ENCODE data around the gene TRABD. TPM values are rescaled to one million over a fixed set of nuclear protein-coding genes. Genes with fewer than 3 reads are reported as not detected.
A peak's percentile ranks its signal among the peaks of the same experiment; 100 is the strongest.

TRABD gene
- total RNA-seq, 2 donors from 2014 or later: 12.3 to 20.0 TPM

GRCh38 chr22:50218153-50218995, 32.7 kb downstream of the TRABD start:
- Histone ChIP-seq H3K36me3 (peaks cover 86% of the 10 kb centered on the region), H3K4me3 (no peak overlapping the region), H3K4me1 (peaks cover 0 to 4% of the 10 kb centered on the region in 2 donors), H3K27me3 (no peaks in the 10 kb centered on the region), H3K27ac (no peak overlapping the region), H3K9me3 (no peaks in the 10 kb centered on the region)
- no peak for DNase-seq (ENCODE audit: low spot score)
- no peak for TF ChIP-seq CTCF (IDR thresholded peaks at IDR 0.05)

- H3K9me3 ChIP-seq: no peaks in the 10 kb centered on the region
- TF ChIP-seq CTCF (IDR thresholded peaks at IDR 0.05): no peak
- no peak overlapping the region for H3K4me3 ChIP-seq
- peak; percentile 80 for DNase-seq (ENCODE audit: low spot score)
- no peaks in the 10 kb centered on the region for H3K27me3 ChIP-seq
- no peak overlapping the region for H3K27ac ChIP-seq
- H3K36me3 ChIP-seq: peaks cover 88% of the 10 kb centered on the region
- H3K4me1 ChIP-seq: peaks cover 0 to 4% of the 10 kb centered on the region in 2 donors
Measured at GRCh38 chr22:50218996-50219727, 33.4 kb downstream of the TRABD start.

- no peak for TF ChIP-seq CTCF (IDR thresholded peaks at IDR 0.05)
- H3K4me3 ChIP-seq: no peak overlapping the region
- H3K27ac ChIP-seq: no peak overlapping the region
- H3K36me3 ChIP-seq: peaks cover 90% of the 10 kb centered on the region
- peaks cover 0 to 4% of the 10 kb centered on the region in 2 donors for H3K4me1 ChIP-seq
- H3K9me3 ChIP-seq: no peaks in the 10 kb centered on the region
- H3K27me3 ChIP-seq: no peaks in the 10 kb centered on the region
- DNase-seq (ENCODE audit: low spot score): no peak
Measured at GRCh38 chr22:50219800-50220602, 34.3 kb downstream of the TRABD start.

- Histone ChIP-seq H3K27me3 (no peaks in the 10 kb centered on the region), H3K27ac (no peak overlapping the region), H3K9me3 (no peaks in the 10 kb centered on the region), H3K4me3 (no peak overlapping the region), H3K4me1 (peaks cover 0 to 4% of the 10 kb centered on the region in 2 donors), H3K36me3 (peaks cover 90% of the 10 kb centered on the region)
- no peak for TF ChIP-seq CTCF (IDR thresholded peaks at IDR 0.05)
- no peak for DNase-seq (ENCODE audit: low spot score)
Measured at GRCh38 chr22:50220603-50221409, 35.1 kb downstream of the TRABD start.
